Testis (tissue), 3 donors: ENCODE results near the gene NR1H3. TPM values are rescaled to one million over a fixed set of nuclear protein-coding genes. Genes with fewer than 3 reads are reported as not detected.

Experiments
- DNase-seq: peaks from one replicate; pipeline ENCODE4 v3.0.0-alpha.2; 2019
- H3K27ac ChIP-seq, 2 donors: fragments of 200-600 bp; sonication (generic); one replicate each; pipeline ENCODE4 v1.5.1; 2019
- H3K27me3 ChIP-seq: fragments of 200-600 bp; sonication (generic); one replicate; pipeline ENCODE4 v1.5.1; 2019
- H3K36me3 ChIP-seq: fragments of 200-600 bp; sonication (generic); one replicate; pipeline ENCODE4 v1.5.1; 2017; ENCODE audit warnings: low read depth; ENCODE audit errors: missing control alignments
- H3K4me1 ChIP-seq: fragments of 200-600 bp; sonication (generic); one replicate; pipeline ENCODE4 v1.5.1; 2019
- H3K4me3 ChIP-seq, 2 donors: fragments of 200-600 bp; sonication (generic); one replicate each; pipeline ENCODE4 v1.5.1; 2017 to 2019
- H3K9me3 ChIP-seq: fragments of 200-600 bp; sonication (generic); one replicate; pipeline ENCODE4 v1.5.1; 2017
- POLR2A ChIP-seq: fragments of 450-650 bp; IDR thresholded peaks from one replicate; pipeline ENCODE4 v1.6.1; 2017; ENCODE audit warnings: antibody characterized with exemption, mild to moderate bottlenecking, moderate library complexity
- WGBS, 2 donors: methylation state at CpG; one replicate each; pipeline ENCODE4 v1.1.5; 2018; 5-methylcytosine and 5-hydroxymethylcytosine counted together
- intact Hi-C: fragments of 100-400 bp; cut with DNase I; formaldehyde crosslinking; loops from one replicate; pipeline ENCODE4 v1.15.1; 2023; ENCODE audit warnings: low total_unique reads
- polyA plus RNA-seq: library from polyadenylated mRNA; stranded (reverse); fragments of 350-450 nt; fragmentation: Illumina TruSeq; extraction: RNeasy Lipid Tissue Mini Kit (QIAGEN cat#74804); gene quantifications from one replicate; pipeline ENCODE4 v1.2.3, GENCODE V29; 2014; ENCODE audit warnings: low read depth, low replicate concordance; ENCODE audit not compliant: insufficient read depth
- total RNA-seq, 2 donors: library from RNA; depleted of rRNA; stranded (reverse); fragments of >200 nt; gene quantifications; one replicate each; pipeline ENCODE4 v1.2.3, GENCODE V29; 2016
- TF ChIP-seq, protein P1 (sequence below), 3 experiments: fragments of 450-650 bp in 2 of 3; fragments of 200-600 bp in 1 of 3; sonication (generic) in 1 of 3; IDR thresholded peaks; one replicate each; pipeline ENCODE4 v1.5.1; 2016 to 2019; ENCODE audit warnings: antibody characterized with exemption in 3 of 3, mild to moderate bottlenecking in 2 of 3, moderate library complexity in 1 of 3

The NR1H3 gene
- total and polyA plus RNA-seq, 3 donors from 2014 or later: 29.4 to 83.4 (median 38.2) TPM

DNA sequence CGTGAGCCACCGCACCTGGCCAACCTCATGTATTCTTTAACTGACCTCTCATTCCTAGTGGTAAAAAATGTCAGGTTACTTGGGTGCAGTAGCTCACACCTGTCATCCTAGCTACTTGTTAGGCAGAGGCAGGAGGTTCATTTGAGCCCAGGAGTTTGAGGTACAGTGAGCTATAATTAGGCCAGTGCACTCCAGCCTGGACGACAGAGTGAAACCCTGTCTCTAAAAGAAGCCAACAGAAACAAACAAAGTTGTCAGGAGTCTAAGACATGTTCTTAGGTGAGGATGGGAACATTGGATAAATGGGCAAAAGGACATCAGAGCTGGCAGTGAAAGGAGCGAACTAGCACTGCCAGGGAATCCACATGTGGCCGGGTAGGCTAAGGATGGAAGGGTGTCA lies 30.3 kb downstream of the NR1H3 start:
- H3K4me3 ChIP-seq: no peak overlapping the region
- H3K4me1 ChIP-seq: no peaks in the 10 kb centered on the region
- TF ChIP-seq POLR2A: no peak
- TF ChIP-seq, protein P1, sequence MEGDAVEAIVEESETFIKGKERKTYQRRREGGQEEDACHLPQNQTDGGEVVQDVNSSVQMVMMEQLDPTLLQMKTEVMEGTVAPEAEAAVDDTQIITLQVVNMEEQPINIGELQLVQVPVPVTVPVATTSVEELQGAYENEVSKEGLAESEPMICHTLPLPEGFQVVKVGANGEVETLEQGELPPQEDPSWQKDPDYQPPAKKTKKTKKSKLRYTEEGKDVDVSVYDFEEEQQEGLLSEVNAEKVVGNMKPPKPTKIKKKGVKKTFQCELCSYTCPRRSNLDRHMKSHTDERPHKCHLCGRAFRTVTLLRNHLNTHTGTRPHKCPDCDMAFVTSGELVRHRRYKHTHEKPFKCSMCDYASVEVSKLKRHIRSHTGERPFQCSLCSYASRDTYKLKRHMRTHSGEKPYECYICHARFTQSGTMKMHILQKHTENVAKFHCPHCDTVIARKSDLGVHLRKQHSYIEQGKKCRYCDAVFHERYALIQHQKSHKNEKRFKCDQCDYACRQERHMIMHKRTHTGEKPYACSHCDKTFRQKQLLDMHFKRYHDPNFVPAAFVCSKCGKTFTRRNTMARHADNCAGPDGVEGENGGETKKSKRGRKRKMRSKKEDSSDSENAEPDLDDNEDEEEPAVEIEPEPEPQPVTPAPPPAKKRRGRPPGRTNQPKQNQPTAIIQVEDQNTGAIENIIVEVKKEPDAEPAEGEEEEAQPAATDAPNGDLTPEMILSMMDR (IDR thresholded peaks at IDR 0.05): no peak
- H3K9me3 ChIP-seq: no peaks in the 10 kb centered on the region
- H3K27me3 ChIP-seq: no peaks in the 10 kb centered on the region
- WGBS, 2 donors: 87 to 96% methylated on average over 5 of the region's 5 CpGs
- no peak overlapping the region for H3K27ac ChIP-seq
- intact Hi-C loops: no loop called here
- no peaks in the 10 kb centered on the region for H3K36me3 ChIP-seq
- DNase-seq: no peak

DNA sequence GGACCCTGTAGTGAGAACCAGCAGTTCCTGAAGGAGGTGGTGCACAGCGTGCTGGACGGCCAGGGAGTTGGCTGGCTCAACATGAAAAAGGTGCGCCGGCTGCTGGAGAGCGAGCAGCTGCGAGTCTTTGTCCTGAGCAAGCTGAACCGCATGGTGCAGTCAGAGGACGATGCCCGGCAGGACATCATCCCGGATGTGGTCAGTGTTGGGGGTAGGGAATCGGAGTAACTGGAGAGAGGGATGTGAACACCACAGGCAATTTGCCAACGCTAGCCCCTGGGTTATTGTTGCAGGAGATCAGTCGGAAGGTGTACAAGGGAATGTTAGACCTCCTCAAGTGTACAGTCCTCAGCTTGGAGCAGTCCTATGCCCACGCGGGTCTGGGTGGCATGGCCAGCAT lies 32.1 kb downstream of the NR1H3 start:
- WGBS, 2 donors: 91 to 92% methylated on average over 15 of the region's 15 CpGs
- Histone ChIP-seq H3K9me3 (no peaks in the 10 kb centered on the region), H3K27me3 (no peaks in the 10 kb centered on the region), H3K27ac (no peak overlapping the region), H3K4me1 (no peaks in the 10 kb centered on the region), H3K36me3 (no peaks in the 10 kb centered on the region), H3K4me3 (no peak overlapping the region)
- DNase-seq: no peak
- TF ChIP-seq POLR2A: no peak
- TF ChIP-seq, protein P1 (IDR thresholded peaks at IDR 0.05): no peak
- intact Hi-C loops: no loop called here

DNA sequence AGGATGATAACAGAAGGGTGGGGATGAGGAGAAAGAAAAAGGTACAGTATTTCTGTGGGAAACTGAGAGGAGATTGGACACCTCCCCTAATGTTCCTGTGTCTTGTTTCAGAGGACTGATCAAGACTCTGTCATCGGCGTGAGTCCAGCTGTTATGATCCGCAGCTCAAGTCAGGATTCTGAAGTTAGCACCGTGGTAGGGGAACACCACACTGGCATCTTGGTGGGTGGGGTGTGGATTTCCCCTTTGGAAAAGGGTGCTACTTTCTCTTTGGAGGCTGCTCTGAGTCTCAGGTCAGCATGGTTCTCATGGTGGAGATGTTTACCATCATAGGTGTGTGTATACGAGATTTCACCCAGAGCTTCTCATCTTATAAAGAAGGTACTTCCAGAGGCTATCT lies 37.6 kb downstream of the NR1H3 start:
- Histone ChIP-seq H3K4me3 (no peak overlapping the region), H3K9me3 (no peaks in the 10 kb centered on the region), H3K27ac (no peak overlapping the region), H3K4me1 (no peaks in the 10 kb centered on the region), H3K36me3 (no peaks in the 10 kb centered on the region), H3K27me3 (no peaks in the 10 kb centered on the region)
- intact Hi-C loops: no loop called here
- no peak for DNase-seq
- no peak for TF ChIP-seq POLR2A
- TF ChIP-seq, protein P1 (IDR thresholded peaks at IDR 0.05): no peak
- 91 to 95% methylated on average over 5 of the region's 5 CpGs for WGBS, 2 donors

DNA sequence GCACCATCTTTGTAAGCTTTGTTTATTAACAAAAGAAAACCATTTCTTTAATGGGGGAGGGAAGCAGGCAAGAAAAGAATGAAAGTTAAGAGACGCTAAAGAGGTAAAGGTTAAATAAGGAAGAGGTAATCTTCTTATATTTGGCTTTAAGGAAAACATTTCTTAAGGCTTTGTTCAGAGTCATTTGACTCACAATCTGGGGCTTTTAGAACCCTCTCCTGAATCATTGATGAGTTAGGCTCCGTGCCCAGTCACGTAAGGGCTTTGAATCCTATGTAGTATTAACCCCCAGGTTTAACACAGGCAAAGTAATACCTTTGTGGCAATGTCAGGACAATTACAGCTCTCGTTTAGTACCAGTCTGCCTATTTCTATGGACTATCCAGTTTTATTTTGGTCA lies 38.2 kb downstream of the NR1H3 start:
- Histone ChIP-seq H3K4me1 (no peaks in the 10 kb centered on the region), H3K9me3 (no peaks in the 10 kb centered on the region), H3K27ac (no peak overlapping the region), H3K27me3 (no peaks in the 10 kb centered on the region), H3K36me3 (no peaks in the 10 kb centered on the region), H3K4me3 (no peak overlapping the region)
- DNase-seq: no peak
- TF ChIP-seq, protein P1 (IDR thresholded peaks at IDR 0.05): no peak
- no peak for TF ChIP-seq POLR2A
- 89 to 93% methylated on average over 4 of the region's 4 CpGs for WGBS, 2 donors
- intact Hi-C loops: no loop called here

DNA sequence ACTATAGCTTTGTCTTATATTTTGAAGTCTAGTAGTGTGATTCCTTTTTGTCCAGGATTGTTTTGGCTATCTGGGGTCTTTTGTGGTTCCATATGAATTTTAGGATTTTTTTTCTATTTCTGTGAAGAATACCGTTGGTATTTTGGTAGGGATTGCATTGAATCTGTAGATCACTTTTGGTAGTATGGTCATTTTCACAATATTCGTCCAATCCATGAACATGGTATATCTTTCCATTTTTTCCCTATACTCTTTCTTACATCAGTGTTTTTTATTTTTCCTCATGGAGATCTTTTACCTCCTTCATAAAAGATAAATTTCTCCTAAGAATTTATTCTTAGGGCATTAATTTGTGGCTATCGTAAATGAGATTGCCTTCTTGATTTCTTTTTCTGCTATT lies 41.3 kb downstream of the NR1H3 start:
- Histone ChIP-seq H3K27me3 (no peaks in the 10 kb centered on the region), H3K4me1 (no peaks in the 10 kb centered on the region), H3K9me3 (no peaks in the 10 kb centered on the region), H3K27ac (no peak overlapping the region), H3K4me3 (no peak overlapping the region), H3K36me3 (no peaks in the 10 kb centered on the region)
- intact Hi-C loops: no loop called here
- TF ChIP-seq, protein P1 (IDR thresholded peaks at IDR 0.05): no peak
- WGBS, 2 donors: 96 to 98% methylated on average over 3 of the region's 3 CpGs
- no peak for DNase-seq
